Neural cell (in vitro differentiated cells): ENCODE results near the gene CCR5. TPM values are rescaled to one million over a fixed set of nuclear protein-coding genes. Genes with fewer than 3 reads are reported as not detected.

Source experiments
- H2AFZ ChIP-seq: fragments of 200-600, 300-800 bp; sonication (generic), shearing (Covaris generic); 2 replicates; pipeline ENCODE4 v1.6.0; 2014; ENCODE audit warnings: low read depth, mild to moderate bottlenecking, antibody characterized with exemption, low read length, moderate library complexity
- H3F3A ChIP-seq: fragments of 200-600 bp; shearing (Covaris generic); 2 replicates; pipeline ENCODE4 v1.6.1; 2016; ENCODE audit warnings: mild to moderate bottlenecking, moderate library complexity, mixed read lengths, antibody characterized with exemption, low read length; ENCODE audit not compliant: insufficient read depth, poor library complexity, severe bottlenecking
- H3K27ac ChIP-seq: fragments of 200-600, 300-800 bp; sonication (generic), shearing (Covaris generic); 2 replicates; pipeline ENCODE4 v1.5.1; 2014; ENCODE audit warnings: mild to moderate bottlenecking, low read length, moderate library complexity
- H3K27me3 ChIP-seq: fragments of 300-800, 200-600 bp; sonication (generic), shearing (Covaris generic); 2 replicates; pipeline ENCODE4 v1.6.0; 2014; ENCODE audit warnings: mild to moderate bottlenecking, low read depth, low read length, moderate library complexity; ENCODE audit not compliant: insufficient read depth
- H3K36me3 ChIP-seq: fragments of 300-800, 200-600 bp; sonication (generic), shearing (Covaris generic); 2 replicates; pipeline ENCODE4 v1.5.1; 2014; ENCODE audit warnings: mild to moderate bottlenecking, antibody characterized with exemption, low read length, moderate library complexity; ENCODE audit not compliant: insufficient read depth
- H3K4me2 ChIP-seq: fragments of 300-800, 200-600 bp; sonication (generic), shearing (Covaris generic); 2 replicates; pipeline ENCODE4 v1.6.0; 2014; ENCODE audit warnings: mild to moderate bottlenecking, low read length
- H3K4me3 ChIP-seq: fragments of 300-800, 200-600 bp; sonication (generic), shearing (Covaris generic); 2 replicates; pipeline ENCODE4 v1.5.1; 2014; ENCODE audit warnings: mild to moderate bottlenecking, low read length, moderate library complexity
- H3K79me2 ChIP-seq: fragments of 200-600 bp; shearing (Covaris generic); replicated peaks from 2 replicates; pipeline ENCODE4 v1.6.0; 2014; ENCODE audit warnings: mild to moderate bottlenecking, low read length, moderate library complexity; ENCODE audit not compliant: insufficient read depth
- H3K9ac ChIP-seq: fragments of 300-800, 200-600 bp; sonication (generic), shearing (Covaris generic); 2 replicates; pipeline ENCODE4 v1.6.1; 2016; ENCODE audit warnings: mild to moderate bottlenecking, low read length, mixed read lengths
- H3K9me2 ChIP-seq: fragments of 200-600 bp; shearing (Covaris generic); 2 replicates; pipeline ENCODE4 v1.6.1; 2016; ENCODE audit warnings: mild to moderate bottlenecking, low read length, mixed read lengths; ENCODE audit not compliant: insufficient read depth
- H3K9me3 ChIP-seq: fragments of 200-600, 300-800 bp; sonication (generic), shearing (Covaris generic); 2 replicates; pipeline ENCODE4 v1.6.1; 2016; ENCODE audit warnings: mild to moderate bottlenecking, mixed run types, low read length, moderate library complexity, mixed read lengths
- H4K20me1 ChIP-seq: fragments of 200-600 bp; shearing (Covaris generic); 2 replicates; pipeline ENCODE4 v1.6.1; 2016; ENCODE audit warnings: mild to moderate bottlenecking, mixed run types; ENCODE audit not compliant: insufficient read depth
- EP300 ChIP-seq: fragments of 450-650 bp; conservative IDR thresholded peaks from 2 replicates; pipeline ENCODE4 v1.6.1; 2014; ENCODE audit warnings: antibody characterized with exemption, mild to moderate bottlenecking, moderate library complexity; ENCODE audit not compliant: poor library complexity, severe bottlenecking
- EZH2 ChIP-seq: fragments of 200-600, 300-800 bp; shearing (Covaris generic), sonication (generic); IDR thresholded peaks from 2 replicates; pipeline ENCODE4 v1.6.1; 2014; ENCODE audit warnings: antibody characterized with exemption, low read length, borderline replicate concordance, mild to moderate bottlenecking; ENCODE audit not compliant: insufficient read depth, poor library complexity, severe bottlenecking
- MXI1 ChIP-seq: fragments of 450-650 bp; conservative IDR thresholded peaks from 2 replicates; pipeline ENCODE4 v1.6.1; 2014; ENCODE audit warnings: antibody characterized with exemption, mild to moderate bottlenecking; ENCODE audit not compliant: poor library complexity, severe bottlenecking
- POLR2AphosphoS5 ChIP-seq: IDR thresholded peaks from 2 replicates; pipeline ENCODE4 v1.6.1; 2012
- RAD21 ChIP-seq: fragments of 450-650 bp; conservative IDR thresholded peaks from 2 replicates; pipeline ENCODE4 v1.6.1; 2014; ENCODE audit warnings: antibody characterized with exemption, mild to moderate bottlenecking, moderate library complexity
- SMC3 ChIP-seq: fragments of 450-650 bp; conservative IDR thresholded peaks from 2 replicates; pipeline ENCODE4 v1.6.1; 2014; ENCODE audit warnings: antibody characterized with exemption, mild to moderate bottlenecking, moderate library complexity; ENCODE audit not compliant: poor library complexity
- TAF1 ChIP-seq: IDR thresholded peaks from 2 replicates; pipeline ENCODE4 v1.6.1; 2012; ENCODE audit warnings: low read depth
- polyA plus RNA-seq: library from polyadenylated mRNA; depleted of rRNA; stranded (reverse); fragments of >200 nt; gene quantifications from 2 replicates; pipeline ENCODE4 v1.2.3, GENCODE V29; 2014
- TF ChIP-seq, protein P1 (sequence below): fragments of 450-650 bp; IDR thresholded peaks from 2 replicates; pipeline ENCODE4 v1.5.1; 2014; ENCODE audit warnings: antibody characterized with exemption, mild to moderate bottlenecking, moderate library complexity; ENCODE audit not compliant: poor library complexity, severe bottlenecking
- TF ChIP-seq, protein P2 (sequence below): IDR thresholded peaks from 2 replicates; pipeline ENCODE4 v1.6.1; 2012; ENCODE audit warnings: borderline replicate concordance

CCR5 gene
- polyA plus RNA-seq, 1 donor from 2014 or later: not detected

DNA sequence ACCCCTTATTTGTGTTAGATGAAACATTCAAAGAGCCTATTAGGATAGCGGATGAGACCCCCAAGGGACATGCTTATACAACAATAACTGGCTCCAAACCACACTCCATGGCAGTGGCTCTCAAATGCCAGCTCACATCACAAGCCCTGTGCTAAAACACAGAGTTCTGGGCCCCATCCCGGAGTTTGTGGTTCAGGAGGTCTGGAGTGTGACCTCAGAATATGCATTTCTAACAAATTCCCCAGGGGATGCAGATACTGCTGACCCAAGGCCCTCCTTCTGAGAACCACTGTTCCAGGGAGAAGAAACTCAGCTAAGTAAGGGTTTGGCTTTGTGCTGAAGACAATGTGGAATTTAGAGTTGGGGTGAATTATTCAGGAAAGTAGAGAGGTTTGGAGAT lies 39.9 kb downstream of the CCR5 start:
- Histone ChIP-seq H3K9ac (no peak overlapping the region), H3K4me2 (no peak overlapping the region), H3K9me3 (no peaks in the 10 kb centered on the region), H3K36me3 (no peaks in the 10 kb centered on the region), H3F3A (no peaks in the 10 kb centered on the region), H3K79me2 (no peaks in the 10 kb centered on the region), H3K9me2 (no peaks in the 10 kb centered on the region), H3K4me3 (no peak overlapping the region), H3K27me3 (no peaks in the 10 kb centered on the region), H2AFZ (no peak overlapping the region), H4K20me1 (no peaks in the 10 kb centered on the region), H3K27ac (no peak overlapping the region)
- TF ChIP-seq EZH2: no peak
- TF ChIP-seq RAD21: no peak
- no peak for TF ChIP-seq POLR2AphosphoS5
- TF ChIP-seq EP300: no peak
- TF ChIP-seq MXI1: no peak
- TF ChIP-seq, protein P1, sequence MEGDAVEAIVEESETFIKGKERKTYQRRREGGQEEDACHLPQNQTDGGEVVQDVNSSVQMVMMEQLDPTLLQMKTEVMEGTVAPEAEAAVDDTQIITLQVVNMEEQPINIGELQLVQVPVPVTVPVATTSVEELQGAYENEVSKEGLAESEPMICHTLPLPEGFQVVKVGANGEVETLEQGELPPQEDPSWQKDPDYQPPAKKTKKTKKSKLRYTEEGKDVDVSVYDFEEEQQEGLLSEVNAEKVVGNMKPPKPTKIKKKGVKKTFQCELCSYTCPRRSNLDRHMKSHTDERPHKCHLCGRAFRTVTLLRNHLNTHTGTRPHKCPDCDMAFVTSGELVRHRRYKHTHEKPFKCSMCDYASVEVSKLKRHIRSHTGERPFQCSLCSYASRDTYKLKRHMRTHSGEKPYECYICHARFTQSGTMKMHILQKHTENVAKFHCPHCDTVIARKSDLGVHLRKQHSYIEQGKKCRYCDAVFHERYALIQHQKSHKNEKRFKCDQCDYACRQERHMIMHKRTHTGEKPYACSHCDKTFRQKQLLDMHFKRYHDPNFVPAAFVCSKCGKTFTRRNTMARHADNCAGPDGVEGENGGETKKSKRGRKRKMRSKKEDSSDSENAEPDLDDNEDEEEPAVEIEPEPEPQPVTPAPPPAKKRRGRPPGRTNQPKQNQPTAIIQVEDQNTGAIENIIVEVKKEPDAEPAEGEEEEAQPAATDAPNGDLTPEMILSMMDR: no peak
- no peak for TF ChIP-seq SMC3
- no peak for TF ChIP-seq TAF1
- TF ChIP-seq, protein P2, sequence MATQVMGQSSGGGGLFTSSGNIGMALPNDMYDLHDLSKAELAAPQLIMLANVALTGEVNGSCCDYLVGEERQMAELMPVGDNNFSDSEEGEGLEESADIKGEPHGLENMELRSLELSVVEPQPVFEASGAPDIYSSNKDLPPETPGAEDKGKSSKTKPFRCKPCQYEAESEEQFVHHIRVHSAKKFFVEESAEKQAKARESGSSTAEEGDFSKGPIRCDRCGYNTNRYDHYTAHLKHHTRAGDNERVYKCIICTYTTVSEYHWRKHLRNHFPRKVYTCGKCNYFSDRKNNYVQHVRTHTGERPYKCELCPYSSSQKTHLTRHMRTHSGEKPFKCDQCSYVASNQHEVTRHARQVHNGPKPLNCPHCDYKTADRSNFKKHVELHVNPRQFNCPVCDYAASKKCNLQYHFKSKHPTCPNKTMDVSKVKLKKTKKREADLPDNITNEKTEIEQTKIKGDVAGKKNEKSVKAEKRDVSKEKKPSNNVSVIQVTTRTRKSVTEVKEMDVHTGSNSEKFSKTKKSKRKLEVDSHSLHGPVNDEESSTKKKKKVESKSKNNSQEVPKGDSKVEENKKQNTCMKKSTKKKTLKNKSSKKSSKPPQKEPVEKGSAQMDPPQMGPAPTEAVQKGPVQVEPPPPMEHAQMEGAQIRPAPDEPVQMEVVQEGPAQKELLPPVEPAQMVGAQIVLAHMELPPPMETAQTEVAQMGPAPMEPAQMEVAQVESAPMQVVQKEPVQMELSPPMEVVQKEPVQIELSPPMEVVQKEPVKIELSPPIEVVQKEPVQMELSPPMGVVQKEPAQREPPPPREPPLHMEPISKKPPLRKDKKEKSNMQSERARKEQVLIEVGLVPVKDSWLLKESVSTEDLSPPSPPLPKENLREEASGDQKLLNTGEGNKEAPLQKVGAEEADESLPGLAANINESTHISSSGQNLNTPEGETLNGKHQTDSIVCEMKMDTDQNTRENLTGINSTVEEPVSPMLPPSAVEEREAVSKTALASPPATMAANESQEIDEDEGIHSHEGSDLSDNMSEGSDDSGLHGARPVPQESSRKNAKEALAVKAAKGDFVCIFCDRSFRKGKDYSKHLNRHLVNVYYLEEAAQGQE: no peak

DNA sequence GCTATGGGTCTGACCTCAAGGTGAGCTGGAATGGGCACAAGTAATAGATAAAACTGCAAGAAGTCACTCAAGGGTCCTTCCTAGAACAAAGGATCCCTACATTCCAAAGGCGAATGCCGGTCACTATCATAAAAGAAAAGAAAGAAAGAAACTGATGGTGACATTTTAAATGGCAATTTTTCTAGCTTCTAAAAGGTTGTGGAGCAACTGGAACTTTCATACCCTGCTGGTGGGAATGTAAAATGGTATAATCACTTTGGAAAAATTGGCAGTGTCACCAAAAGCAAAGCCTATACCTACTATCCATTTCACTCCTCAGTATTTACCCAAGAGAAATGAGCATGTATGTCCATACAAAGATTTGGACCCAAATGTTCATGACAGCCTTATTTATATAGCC lies 40.5 kb downstream of the CCR5 start:
- Histone ChIP-seq H3K4me3 (no peak overlapping the region), H3K9me2 (no peaks in the 10 kb centered on the region), H4K20me1 (no peaks in the 10 kb centered on the region), H3K9me3 (no peaks in the 10 kb centered on the region), H3F3A (no peaks in the 10 kb centered on the region), H3K27me3 (no peaks in the 10 kb centered on the region), H2AFZ (no peak overlapping the region), H3K36me3 (no peaks in the 10 kb centered on the region), H3K27ac (no peak overlapping the region), H3K9ac (no peak overlapping the region), H3K4me2 (no peak overlapping the region), H3K79me2 (no peaks in the 10 kb centered on the region)
- TF ChIP-seq POLR2AphosphoS5: no peak
- TF ChIP-seq RAD21: no peak
- TF ChIP-seq SMC3: no peak
- TF ChIP-seq EZH2: no peak
- TF ChIP-seq MXI1: no peak
- TF ChIP-seq, protein P2: no peak
- no peak for TF ChIP-seq TAF1
- TF ChIP-seq EP300: no peak
- TF ChIP-seq, protein P1: no peak
